Fibroblast of the aortic adventitia (primary cell): ENCODE data around the gene LEMD2. TPM values are rescaled to one million over a fixed set of nuclear protein-coding genes. Genes with fewer than 3 reads are reported as not detected.

Source experiments
- DNase-seq: peaks from one replicate; pipeline ENCODE4 v3.0.0-alpha.2; 2010; ENCODE audit warnings: low read depth
- H3K4me3 ChIP-seq: 2 replicates; pipeline ENCODE4 v1.5.1; 2011; ENCODE audit warnings: low read depth, mild to moderate bottlenecking, control low read depth, low read length, moderate library complexity
- CTCF ChIP-seq: IDR thresholded peaks from 2 replicates; pipeline ENCODE4 v1.5.1; 2011; ENCODE audit warnings: mild to moderate bottlenecking, low read length, control low read depth, inconsistent platforms; ENCODE audit not compliant: insufficient read depth
- total RNA-seq: library from RNA; depleted of rRNA; stranded (reverse); fragments of >200 nt; gene quantifications from 2 replicates; pipeline ENCODE4 v1.2.3, GENCODE V29; 2012; ENCODE audit warnings: low replicate concordance

LEMD2 gene
- total RNA-seq, 1 donor, result 31.2 TPM

GRCh38 chr6:33757906-33758305, 31.0 kb downstream of the LEMD2 start:
- H3K4me3 ChIP-seq, result no peak overlapping the region
- DNase-seq, result no peak
- TF ChIP-seq CTCF, result no peak

GRCh38 chr6:33757113-33757512, 31.8 kb downstream of the LEMD2 start:
- DNase-seq, result no peak

GRCh38 chr6:33756211-33756954, 32.5 kb downstream of the LEMD2 start:
- H3K4me3 ChIP-seq, result no peak overlapping the region

More at GRCh38 chr6:33757113-33757512, 31.8 kb downstream of the LEMD2 start:
- no peak overlapping the region for H3K4me3 ChIP-seq
- no peak for TF ChIP-seq CTCF

GRCh38 chr6:33755070-33755869, 33.7 kb downstream of the LEMD2 start:
- no peak for DNase-seq
- TF ChIP-seq CTCF, result no peak
- H3K4me3 ChIP-seq, result no peak overlapping the region

More at GRCh38 chr6:33756211-33756954, 32.5 kb downstream of the LEMD2 start:
- no peak for TF ChIP-seq CTCF
- DNase-seq, result no peak

GRCh38 chr6:33754222-33754621, 34.7 kb downstream of the LEMD2 start:
- no peak for DNase-seq
- TF ChIP-seq CTCF, result no peak
- H3K4me3 ChIP-seq, result no peak overlapping the region

- no peak for DNase-seq
- no peak overlapping the region for H3K4me3 ChIP-seq
- TF ChIP-seq CTCF, result no peak
These were observed 36.3 kb downstream of the LEMD2 start for GRCh38 chr6:33752646-33753015.
